Peyer's patch (tissue), 4 donors: ENCODE measurements around the gene SLC25A30.

ENCODE experiments used
- CTCF ChIP-seq, 6 experiments: fragments of 450-650 bp in 4 of 6; fragments of 200-600 bp in 2 of 6; sonication (generic) in 1 of 6; IDR thresholded peaks; one replicate each; pipeline ENCODE4 v1.5.1; 2017 to 2019; ENCODE audit warnings: antibody characterized with exemption in 6 of 6, mild to moderate bottlenecking in 3 of 6, moderate library complexity in 1 of 6
- POLR2A ChIP-seq, 2 donors: fragments of 450-650 bp; IDR thresholded peaks; one replicate each; pipeline ENCODE4 v1.5.1; 2017; ENCODE audit warnings: antibody characterized with exemption in 2 of 2, mild to moderate bottlenecking in 2 of 2, moderate library complexity in 2 of 2

DNA sequence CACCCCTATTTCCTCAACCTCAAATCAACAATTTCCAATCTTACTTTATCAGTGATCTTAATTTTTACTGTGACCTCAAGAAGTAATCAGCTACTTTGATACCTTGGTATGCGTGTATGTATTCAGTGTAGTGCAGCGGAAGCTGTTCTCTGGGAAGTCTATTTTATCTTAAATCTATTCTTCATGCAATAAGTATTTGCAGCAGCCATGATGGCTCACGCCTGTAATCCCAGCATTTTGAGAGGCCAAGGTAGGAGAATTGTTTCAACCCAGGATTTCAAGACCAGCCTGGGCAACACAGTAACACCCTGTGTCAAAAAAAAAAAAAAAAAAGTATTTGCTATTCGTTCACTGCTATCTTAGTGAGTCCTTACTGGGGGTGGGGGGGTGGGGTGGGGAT lies 6.5 kb downstream of the SLC25A30 start:
- TF ChIP-seq CTCF (IDR thresholded peaks at IDR 0.05): no peak
- TF ChIP-seq POLR2A (IDR thresholded peaks at IDR 0.05): no peak
